Muscle layer of colon (tissue), 2 donors: ENCODE results near the gene SCYGR3.

Source experiments
- H3K27ac ChIP-seq: one replicate; pipeline ENCODE4 v1.7.0; 2013; ENCODE audit warnings: low read depth, mild to moderate bottlenecking, low read length, moderate library complexity
- H3K27me3 ChIP-seq, 2 donors: one replicate each; pipeline ENCODE4 v1.7.0; 2013; ENCODE audit warnings: low read length in 2 of 2, mild to moderate bottlenecking in 2 of 2; ENCODE audit not compliant: insufficient read depth in 2 of 2, control insufficient read depth in 1 of 2
- H3K36me3 ChIP-seq: one replicate; pipeline ENCODE4 v1.7.0; 2013; ENCODE audit warnings: mild to moderate bottlenecking, low read length; ENCODE audit not compliant: insufficient read depth
- H3K4me1 ChIP-seq: one replicate; pipeline ENCODE4 v1.7.0; 2013; ENCODE audit warnings: mild to moderate bottlenecking, low read length; ENCODE audit not compliant: insufficient read depth
- H3K4me3 ChIP-seq, 2 donors: one replicate each; pipeline ENCODE4 v1.7.0; 2013; ENCODE audit warnings: low read length in 2 of 2, low read depth in 1 of 2, mild to moderate bottlenecking in 1 of 2, moderate library complexity in 1 of 2
- H3K9ac ChIP-seq: one replicate; pipeline ENCODE4 v1.7.0; 2013; ENCODE audit warnings: low read length
- H3K9me3 ChIP-seq: one replicate; pipeline ENCODE4 v1.7.0; 2013; ENCODE audit warnings: mild to moderate bottlenecking, low read length
- donor health status: abdominal sarcoma.
- donor health status: Adenocarcinoma of cecum.

The SCYGR3 gene

GRCh38 chr2:227629435-227629834, 14.8 kb upstream of the SCYGR3 start:
- no peaks in the 10 kb centered on the region for H3K36me3 ChIP-seq
- no peak overlapping the region for H3K4me3 ChIP-seq
- H3K9ac ChIP-seq, result no peak overlapping the region
- H3K27me3 ChIP-seq, result no peaks in the 10 kb centered on the region
- no peaks in the 10 kb centered on the region for H3K4me1 ChIP-seq
- no peak overlapping the region for H3K27ac ChIP-seq
- H3K9me3 ChIP-seq, result no peaks in the 10 kb centered on the region

- Histone ChIP-seq H3K4me1 (no peaks in the 10 kb centered on the region), H3K27me3 (no peaks in the 10 kb centered on the region), H3K9me3 (no peaks in the 10 kb centered on the region), H3K27ac (no peak overlapping the region), H3K36me3 (no peaks in the 10 kb centered on the region), H3K4me3 (no peak overlapping the region), H3K9ac (no peak overlapping the region)
Observed at GRCh38 chr2:227627769-227628168, 13.1 kb upstream of the SCYGR3 start.

- H3K4me3 ChIP-seq, result no peak overlapping the region
- no peak overlapping the region for H3K9ac ChIP-seq
- no peaks in the 10 kb centered on the region for H3K9me3 ChIP-seq
- no peaks in the 10 kb centered on the region for H3K36me3 ChIP-seq
- H3K4me1 ChIP-seq, result no peaks in the 10 kb centered on the region
- H3K27ac ChIP-seq, result no peak overlapping the region
- H3K27me3 ChIP-seq, result no peaks in the 10 kb centered on the region
Observed at GRCh38 chr2:227626580-227627151, 12.0 kb upstream of the SCYGR3 start.

GRCh38 chr2:227625420-227625819, 10.8 kb upstream of the SCYGR3 start:
- no peaks in the 10 kb centered on the region for H3K9me3 ChIP-seq
- H3K9ac ChIP-seq, result no peak overlapping the region
- no peaks in the 10 kb centered on the region for H3K4me1 ChIP-seq
- no peak overlapping the region for H3K4me3 ChIP-seq
- no peaks in the 10 kb centered on the region for H3K27me3 ChIP-seq
- H3K27ac ChIP-seq, result no peak overlapping the region
- H3K36me3 ChIP-seq, result no peaks in the 10 kb centered on the region

GRCh38 chr2:227623226-227623625, 8.6 kb upstream of the SCYGR3 start:
- no peak overlapping the region for H3K4me3 ChIP-seq
- no peaks in the 10 kb centered on the region for H3K9me3 ChIP-seq
- no peak overlapping the region for H3K27ac ChIP-seq
- no peaks in the 10 kb centered on the region for H3K27me3 ChIP-seq
- H3K36me3 ChIP-seq, result no peaks in the 10 kb centered on the region
- no peak overlapping the region for H3K9ac ChIP-seq
- no peaks in the 10 kb centered on the region for H3K4me1 ChIP-seq

GRCh38 chr2:227617316-227618230, 2.9 kb upstream of the SCYGR3 start, which contains the start of gene SCYGR4:
SCYGR4 (plus strand) TSS chr2:227617498; CDS start chr2:227617498, 0 bp downstream.
- Histone ChIP-seq H3K36me3 (no peaks in the 10 kb centered on the region), H3K4me1 (no peaks in the 10 kb centered on the region), H3K27ac (no peak within 1 kb of the TSS), H3K4me3 (no peak within 1 kb of the TSS), H3K9me3 (no peaks in the 10 kb centered on the region), H3K9ac (no peak within 1 kb of the TSS), H3K27me3 (no peaks in the 10 kb centered on the region)

GRCh38 chr2:227616631-227617030, 2.0 kb upstream of the SCYGR3 start:
- H3K9me3 ChIP-seq, result no peaks in the 10 kb centered on the region
- H3K4me3 ChIP-seq, result no peak overlapping the region
- H3K36me3 ChIP-seq, result no peaks in the 10 kb centered on the region
- no peak overlapping the region for H3K27ac ChIP-seq
- no peak overlapping the region for H3K9ac ChIP-seq
- no peaks in the 10 kb centered on the region for H3K4me1 ChIP-seq
- H3K27me3 ChIP-seq, result no peaks in the 10 kb centered on the region

- Histone ChIP-seq H3K27me3 (no peaks in the 10 kb centered on the region), H3K9ac (no peak overlapping the region), H3K27ac (no peak overlapping the region), H3K9me3 (no peaks in the 10 kb centered on the region), H3K4me3 (no peak overlapping the region), H3K36me3 (no peaks in the 10 kb centered on the region), H3K4me1 (no peaks in the 10 kb centered on the region)
Observed at GRCh38 chr2:227615906-227616305, 1.3 kb upstream of the SCYGR3 start.

- Histone ChIP-seq H3K4me1 (no peaks in the 10 kb centered on the region), H3K27ac (no peak overlapping the region), H3K36me3 (no peaks in the 10 kb centered on the region), H3K9ac (no peak overlapping the region), H3K4me3 (no peak overlapping the region), H3K9me3 (no peaks in the 10 kb centered on the region), H3K27me3 (no peaks in the 10 kb centered on the region)
Observed at GRCh38 chr2:227615181-227615580, 541 bp upstream of the SCYGR3 start.

- H3K27me3 ChIP-seq, result no peaks in the 10 kb centered on the region
- no peak overlapping the region for H3K4me3 ChIP-seq
- H3K9me3 ChIP-seq, result no peaks in the 10 kb centered on the region
- H3K9ac ChIP-seq, result no peak overlapping the region
- no peak overlapping the region for H3K27ac ChIP-seq
- H3K4me1 ChIP-seq, result no peaks in the 10 kb centered on the region
- no peaks in the 10 kb centered on the region for H3K36me3 ChIP-seq
Observed at GRCh38 chr2:227614246-227614645, 394 bp downstream of the SCYGR3 start.

GRCh38 chr2:227613272-227613660, 1.4 kb downstream of the SCYGR3 start:
- H3K27ac ChIP-seq, result no peak overlapping the region
- H3K4me3 ChIP-seq, result no peak overlapping the region
- H3K9me3 ChIP-seq, result no peaks in the 10 kb centered on the region
- H3K9ac ChIP-seq, result no peak overlapping the region
- no peaks in the 10 kb centered on the region for H3K36me3 ChIP-seq
- no peaks in the 10 kb centered on the region for H3K27me3 ChIP-seq
- no peaks in the 10 kb centered on the region for H3K4me1 ChIP-seq
